DMS79 (cell line): Measurements from ENCODE around the gene DDX3X.
"Not testable (repeated sequence)": the region's sequence is repeated elsewhere in the genome, so short reads cannot be mapped to it uniquely, and the experiment has no call there.

ENCODE experiments used
- DNase-seq: peaks from one replicate; lab custom pipeline; 2025; lab: John Stamatoyannopoulos, UW

Gene DDX3X

GRCh38 chrX:41329101-41329500 is 4.9 kb upstream of the DDX3X start:
- DNase-seq = no peak

DNA sequence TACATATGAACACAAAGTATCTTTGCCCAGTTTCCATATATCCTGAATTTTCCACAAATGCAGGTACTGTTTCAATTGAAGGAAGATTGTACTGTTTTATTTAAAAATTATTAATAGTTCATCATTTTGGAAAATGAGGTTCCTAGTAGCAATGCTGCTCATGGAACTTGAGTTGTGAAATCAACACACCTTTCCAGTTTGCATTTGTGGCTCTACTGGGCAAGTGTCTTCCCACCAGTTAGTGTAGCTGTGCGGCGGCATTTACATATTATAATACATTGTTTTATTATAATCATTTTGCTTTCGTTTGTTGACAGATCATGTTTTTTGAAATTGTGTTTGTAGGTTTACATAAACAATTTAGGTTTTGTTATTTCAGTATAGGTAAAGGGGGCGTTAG is 2.0 kb upstream of the DDX3X start:
- DNase-seq = no peak

DNA sequence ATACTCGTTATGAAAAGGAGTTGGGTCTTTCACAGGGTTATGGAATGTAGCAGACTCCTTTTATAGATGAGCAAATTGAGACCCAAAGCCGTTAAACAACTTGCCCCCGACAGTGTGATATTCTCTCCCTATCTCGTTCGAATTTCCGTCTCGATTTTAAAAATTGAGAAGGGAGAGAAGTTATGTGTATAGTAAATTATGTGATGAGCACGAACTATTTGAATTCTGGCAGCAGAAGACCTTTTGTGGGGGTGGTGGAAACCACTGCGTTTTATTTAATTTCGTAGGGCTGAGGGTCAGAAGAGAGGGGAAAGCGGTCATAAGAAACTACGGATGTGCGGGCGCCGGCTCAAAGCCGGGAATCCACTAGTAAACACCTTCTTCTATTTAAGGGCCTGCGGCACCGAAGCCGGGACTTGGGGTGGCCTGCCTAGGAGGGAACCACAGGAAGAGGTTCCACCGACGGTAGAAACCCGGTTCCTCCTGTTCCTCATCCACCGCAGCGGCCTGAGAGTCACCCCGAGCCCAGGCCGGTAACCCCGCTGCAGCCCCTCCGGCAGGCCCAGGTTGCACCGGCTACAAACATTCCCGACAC is 1.5 kb upstream of the DDX3X start:
- no peak for DNase-seq

GRCh38 chrX:41333003-41333743 is 789 bp upstream of the DDX3X start:
- DNase-seq = peak; percentile 74

- DNase-seq = no peak
Observed at GRCh38 chrX:41334363-41335197, 618 bp downstream of the DDX3X start.

DNA sequence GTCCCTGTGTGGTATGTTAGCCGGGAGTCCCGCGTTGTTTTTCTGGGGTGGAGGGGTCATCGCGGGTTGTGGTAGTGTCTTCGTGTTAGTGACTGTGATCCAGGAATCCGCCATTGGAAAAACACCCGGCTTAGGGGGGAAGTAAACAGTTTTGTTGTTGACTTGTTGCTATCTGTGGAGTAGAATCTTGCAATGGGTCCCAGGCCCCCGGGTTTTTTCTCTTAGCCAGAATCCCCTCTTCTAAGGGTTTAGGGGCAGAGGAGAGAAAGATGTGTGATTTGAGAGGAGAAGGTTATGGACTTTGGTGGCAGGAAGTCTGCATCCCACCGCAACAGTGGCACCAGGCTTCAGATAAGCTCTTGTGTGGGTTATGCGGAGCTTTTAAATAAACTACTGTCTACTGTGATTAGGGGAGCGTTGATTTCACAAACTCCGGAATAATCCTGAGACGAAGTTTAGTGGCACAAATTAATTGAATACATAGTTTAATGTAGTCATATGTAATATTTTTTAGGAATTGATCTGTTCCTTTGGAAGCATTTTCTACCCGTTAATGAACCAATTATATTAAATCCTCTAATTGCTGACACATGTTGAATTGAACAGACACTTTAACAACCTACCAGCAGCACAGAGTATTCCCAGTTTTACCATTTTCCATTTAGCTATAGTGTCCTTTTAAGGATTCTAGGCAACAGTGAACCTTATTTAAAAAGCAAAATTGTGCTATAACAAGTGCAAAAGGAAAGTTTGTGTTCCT is 1.4 kb downstream of the DDX3X start:
- DNase-seq = no peak

- DNase-seq = no peak
Observed at GRCh38 chrX:41335958-41336331, 2.0 kb downstream of the DDX3X start.

- no peak for DNase-seq
Observed at GRCh38 chrX:41336447-41336846, 2.5 kb downstream of the DDX3X start.

DNA sequence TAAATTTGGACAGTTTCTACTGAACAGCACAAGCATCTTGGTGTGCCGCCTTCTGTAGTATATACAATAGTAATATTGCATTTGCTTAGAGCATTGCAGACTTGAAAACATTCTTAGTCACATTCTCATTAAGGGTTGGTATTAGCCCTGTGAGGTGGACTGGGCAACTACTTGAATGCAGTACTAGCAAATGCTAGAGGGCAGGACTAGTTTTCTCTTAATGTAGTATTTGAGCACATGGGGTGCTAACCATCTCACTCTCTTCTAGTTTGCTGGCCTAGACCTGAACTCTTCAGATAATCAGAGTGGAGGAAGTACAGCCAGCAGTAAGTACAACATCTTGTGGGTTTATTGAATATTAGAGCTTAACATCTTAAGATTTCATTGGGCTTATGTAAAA is 3.2 kb downstream of the DDX3X start:
- DNase-seq = no peak

GRCh38 chrX:41338436-41338835 is 4.5 kb downstream of the DDX3X start:
- DNase-seq = no peak

DNA sequence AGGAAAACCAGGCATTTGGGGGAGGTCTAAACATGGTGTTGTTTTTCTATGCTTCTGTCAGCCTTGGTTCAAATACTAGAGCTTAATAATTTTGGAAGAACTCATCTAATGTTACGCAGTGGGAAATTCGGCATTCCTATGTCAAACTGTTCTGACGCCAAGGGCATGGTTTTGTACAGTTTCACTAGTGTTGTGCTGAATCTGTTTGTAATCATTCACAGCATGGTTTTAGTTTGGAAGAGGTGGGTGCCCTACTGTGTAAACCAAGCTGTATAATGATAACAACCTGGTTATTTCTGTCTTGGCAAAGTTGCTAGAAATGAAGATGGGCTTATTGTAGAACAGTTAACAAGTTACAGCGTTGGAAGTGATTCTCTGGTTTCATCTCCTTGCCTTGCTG is 5.2 kb downstream of the DDX3X start:
- DNase-seq = no peak

GRCh38 chrX:41344053-41344452 is 10.1 kb downstream of the DDX3X start:
- DNase-seq = no peak

DNA sequence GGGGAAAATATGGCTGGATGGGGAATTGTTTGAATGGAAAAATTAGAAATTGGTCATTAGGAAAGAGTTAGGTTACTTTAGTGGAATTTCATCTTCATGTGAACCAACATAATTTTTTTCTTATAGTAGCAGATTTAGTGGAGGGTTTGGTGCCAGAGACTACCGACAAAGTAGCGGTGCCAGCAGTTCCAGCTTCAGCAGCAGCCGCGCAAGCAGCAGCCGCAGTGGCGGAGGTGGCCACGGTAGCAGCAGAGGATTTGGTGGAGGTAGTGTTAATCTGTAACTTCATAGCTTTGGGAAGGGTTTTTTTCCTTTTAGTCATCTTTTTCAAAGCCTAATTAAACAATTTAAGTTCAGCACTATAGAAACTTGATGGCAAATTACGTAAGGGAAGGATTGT is 13.2 kb downstream of the DDX3X start:
- no peak for DNase-seq

GRCh38 chrX:41348551-41348950 is 14.6 kb downstream of the DDX3X start:
- DNase-seq = no peak

DNA sequence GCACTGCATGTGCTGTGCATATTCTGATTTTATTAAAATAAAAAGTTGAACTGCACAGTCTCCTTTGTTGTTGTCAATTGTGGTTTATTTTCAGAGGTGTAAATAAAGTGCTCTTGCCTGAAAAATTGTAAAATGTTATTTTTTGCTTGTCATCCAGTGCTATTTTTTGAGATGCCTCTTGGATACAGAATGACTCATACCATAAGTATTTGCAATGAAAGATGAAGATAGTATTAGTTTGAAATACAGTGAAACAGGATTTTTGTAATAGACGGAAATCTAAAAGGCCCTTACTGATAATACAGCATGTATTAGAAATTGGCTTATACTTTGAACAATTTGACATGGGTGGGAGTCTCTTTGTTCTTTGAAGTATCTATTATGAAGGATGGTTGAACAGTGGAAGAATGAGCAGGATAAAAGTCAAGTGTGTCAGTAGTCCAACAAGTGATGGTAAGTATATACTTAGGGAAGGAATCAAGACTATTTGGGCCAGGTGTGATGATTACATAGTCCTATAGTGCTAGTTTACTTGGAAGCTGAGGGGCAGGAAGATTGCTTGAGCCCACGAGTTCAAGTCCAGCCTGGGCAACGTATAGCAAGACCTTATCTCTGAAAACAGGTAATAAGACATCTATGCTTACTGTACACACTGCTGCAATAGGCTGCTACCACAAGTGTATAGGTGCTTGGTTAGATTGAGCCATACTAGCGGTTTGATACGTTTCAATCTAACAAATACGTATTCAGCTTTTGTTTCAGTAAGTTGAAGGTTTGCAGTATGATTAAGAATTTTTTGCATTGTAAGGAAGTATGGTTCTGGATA is 16.4 kb downstream of the DDX3X start:
- DNase-seq = no peak

DNA sequence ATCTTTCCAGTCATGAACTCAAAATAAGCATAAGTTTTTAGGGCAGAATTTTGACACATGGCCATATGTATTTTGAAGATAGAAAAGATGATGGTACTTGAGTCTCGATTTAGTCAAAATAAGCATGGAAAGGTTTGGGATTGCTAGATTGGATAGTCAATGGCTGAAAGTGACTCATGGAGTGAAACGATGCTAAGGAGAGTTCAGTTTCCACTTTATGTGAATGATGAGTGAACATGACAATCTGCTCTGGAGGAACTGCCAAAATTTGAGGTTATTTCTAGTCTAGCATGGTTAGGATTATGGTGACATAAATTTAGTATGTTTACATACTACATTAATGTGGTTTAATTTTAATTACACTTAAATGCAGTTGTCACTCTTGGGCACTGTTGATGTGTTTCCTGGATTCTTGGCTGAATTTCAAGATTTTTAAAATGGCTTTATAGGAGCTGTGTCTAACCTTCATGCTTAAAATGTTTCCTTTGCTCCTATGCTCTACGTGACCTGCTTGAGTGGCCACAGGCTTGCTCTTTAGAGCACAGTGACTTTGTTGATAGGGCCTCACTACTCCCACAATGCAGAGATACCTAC is 17.1 kb downstream of the DDX3X start:
- no peak for DNase-seq

- DNase-seq = no peak
Observed at GRCh38 chrX:41351923-41352322, 18.0 kb downstream of the DDX3X start.

DNA sequence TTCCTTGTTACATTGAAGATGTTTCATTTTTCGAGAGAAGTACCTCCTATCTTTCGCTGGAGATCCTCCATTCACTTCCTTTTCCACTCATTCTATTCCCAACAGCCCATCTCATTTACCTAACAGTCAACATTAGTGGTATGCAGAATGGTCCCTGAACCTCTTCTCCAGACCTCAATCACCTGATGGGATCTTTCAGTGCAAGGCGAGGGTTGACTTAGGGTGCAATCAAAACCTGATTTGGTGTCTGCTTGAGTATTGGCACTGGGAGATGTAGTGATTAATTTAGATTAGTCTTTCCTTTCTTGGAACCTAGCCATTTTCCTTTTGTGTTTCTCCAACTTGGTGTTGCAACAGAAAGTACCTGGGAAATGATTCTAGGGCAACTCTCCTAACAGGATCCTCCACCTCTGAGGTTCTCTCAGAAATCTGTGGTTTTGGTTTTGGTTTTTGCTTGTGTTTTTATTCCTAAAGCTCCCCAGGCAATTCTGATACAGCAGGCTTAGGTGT is 18.4 kb downstream of the DDX3X start:
- no peak for DNase-seq

GRCh38 chrX:41353985-41354384 is 20.0 kb downstream of the DDX3X start:
- DNase-seq = no peak

- DNase-seq = no peak
Observed at GRCh38 chrX:41369152-41369551, 35.2 kb downstream of the DDX3X start.

DNA sequence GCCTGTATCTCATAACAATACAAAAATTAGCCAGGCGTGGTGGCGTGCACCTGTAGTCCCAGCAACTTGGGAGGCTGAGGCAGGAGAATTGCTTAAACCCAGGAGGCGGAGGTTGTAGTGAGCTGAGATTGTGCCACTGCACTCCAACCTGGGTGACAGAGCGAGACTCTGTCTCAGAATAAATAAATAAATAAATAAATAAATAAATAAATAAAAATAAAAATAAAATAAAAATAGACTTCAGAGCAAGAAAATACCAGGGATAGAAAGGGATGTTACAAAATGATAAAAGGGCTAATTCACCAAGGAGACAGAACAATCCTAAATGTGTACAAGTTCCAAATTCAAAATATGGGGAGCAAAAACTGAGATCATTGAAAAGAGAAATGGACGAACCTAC is 37.6 kb downstream of the DDX3X start:
- DNase-seq = not testable (repeated sequence)
